B cell (primary cell): ENCODE data around the gene HS2ST1. TPM values are rescaled to one million over a fixed set of nuclear protein-coding genes. Genes with fewer than 3 reads are reported as not detected.

ENCODE experiments used
- ATAC-seq: fragments of 200-7000 bp; cut with Tn5 transposase; one replicate; pipeline ENCODE4 v1.10.0; 2021; ENCODE audit warnings: low read depth, mild to moderate bottlenecking, moderate number of reproducible peaks, moderate library complexity
- CTCF ChIA-PET: fragments of 350-600 bp; sonication (Branson Sonifier 250); formaldehyde crosslinking; loops from one replicate; lab custom pipeline; 2021; ENCODE audit warnings: antibody characterized with exemption, inconsistent platforms; lab: Charles Lee
- POLR2A ChIA-PET: fragments of 350-600 bp; sonication (Branson Sonifier 250); formaldehyde crosslinking; loops from one replicate; lab custom pipeline; 2021; ENCODE audit warnings: antibody characterized with exemption; lab: Charles Lee
- DNase-seq: peaks from one replicate; pipeline ENCODE4 v3.0.0; 2013
- H2AFZ ChIP-seq: 2 replicates; pipeline ENCODE4 v1.6.1; 2012; ENCODE audit warnings: mild to moderate bottlenecking, low read depth, low read length; ENCODE audit not compliant: insufficient read depth, poor library complexity, severe bottlenecking
- H3K27ac ChIP-seq, 2 donors: 1 replicate in 1 of 2; 2 replicates in 1 of 2; pipeline ENCODE4 v1.5.1; 2012 to 2013; ENCODE audit warnings: low read length in 2 of 2, mild to moderate bottlenecking in 2 of 2, moderate library complexity in 1 of 2
- H3K27me3 ChIP-seq, 4 experiments: fragments of 200-600 bp in 1 of 4; sonication (generic) in 1 of 4; replicated peaks in 1 of 4; 1 replicate in 2 of 4; 2 replicates in 2 of 4; pipeline versions ENCODE4 v1.6.1 to v1.7.0; 2013 to 2016; ENCODE audit warnings: low read length in 3 of 4, mild to moderate bottlenecking in 2 of 4, mixed read lengths in 1 of 4, moderate library complexity in 1 of 4; ENCODE audit not compliant: insufficient read depth in 4 of 4, control insufficient read depth in 3 of 4; ENCODE audit errors: control extremely low read depth in 1 of 4
- H3K36me3 ChIP-seq, 2 experiments: replicated peaks in 1 of 2; 1 replicate in 1 of 2; 2 replicates in 1 of 2; pipeline versions ENCODE4 v1.6.1 to v1.7.1; 2013; ENCODE audit warnings: low read length in 1 of 2; ENCODE audit not compliant: insufficient read depth in 2 of 2, control insufficient read depth in 1 of 2; ENCODE audit errors: control extremely low read depth in 1 of 2, extremely low read depth in 1 of 2
- H3K4me1 ChIP-seq, 2 donors: fragments of 200-600 bp in 1 of 2; sonication (generic) in 1 of 2; 1 replicate in 1 of 2; 2 replicates in 1 of 2; pipeline versions ENCODE4 v1.5.1 to v1.6.1; 2013 to 2017; ENCODE audit warnings: low read length in 2 of 2; ENCODE audit not compliant: control insufficient read depth in 2 of 2, insufficient read depth in 2 of 2
- H3K4me2 ChIP-seq: replicated peaks from 2 replicates; pipeline ENCODE3; 2012; ENCODE audit warnings: mild to moderate bottlenecking, low read depth, low read length; ENCODE audit not compliant: poor library complexity, severe bottlenecking
- H3K4me3 ChIP-seq, 5 experiments: fragments of 200-600 bp in 1 of 5; sonication (generic) in 1 of 5; 1 replicate in 3 of 5; 2 replicates in 2 of 5; pipeline versions ENCODE4 v1.5.1 to v1.7.0; 2011 to 2016; ENCODE audit warnings: low read length in 4 of 5, mild to moderate bottlenecking in 4 of 5, low read depth in 2 of 5, control low read depth in 1 of 5, moderate library complexity in 1 of 5; ENCODE audit not compliant: insufficient read depth in 1 of 5; ENCODE audit errors: control extremely low read depth in 1 of 5, extremely low read depth in 1 of 5
- H3K79me2 ChIP-seq: fragments of 200-600 bp; sonication (generic); one replicate; pipeline ENCODE4 v1.6.0; 2016; ENCODE audit warnings: low read length; ENCODE audit not compliant: control insufficient read depth, insufficient read depth
- H3K9ac ChIP-seq: fragments of 200-600 bp; sonication (generic); 2 replicates; pipeline ENCODE4 v1.6.1; 2017; ENCODE audit warnings: mild to moderate bottlenecking, low read length, moderate library complexity
- H3K9me3 ChIP-seq, 3 donors: one replicate each; pipeline versions ENCODE4 v1.6.1 to v1.7.1; 2013; ENCODE audit warnings: low read length in 2 of 3; ENCODE audit not compliant: control insufficient read depth in 2 of 3, insufficient read depth in 1 of 3; ENCODE audit errors: control extremely low read depth in 1 of 3
- H4K20me1 ChIP-seq: 2 replicates; pipeline ENCODE4 v1.6.0; 2012; ENCODE audit warnings: mild to moderate bottlenecking, low read length; ENCODE audit not compliant: insufficient read depth, control insufficient read depth, poor library complexity, severe bottlenecking
- H3K27ac Mint-ChIP-seq: one replicate; pipeline ENCODE4 v1.8.0; 2021; ENCODE audit warnings: mixed read lengths
- H3K27me3 Mint-ChIP-seq: one replicate; pipeline ENCODE4 v1.8.0; 2021; ENCODE audit warnings: mixed read lengths
- H3K4me1 Mint-ChIP-seq: one replicate; pipeline ENCODE4 v1.8.0; 2021; ENCODE audit warnings: mixed read lengths
- H3K4me3 Mint-ChIP-seq: one replicate; pipeline ENCODE4 v1.8.0; 2021; ENCODE audit warnings: mixed read lengths
- H3K9me3 Mint-ChIP-seq: one replicate; pipeline ENCODE4 v1.8.0; 2022; ENCODE audit warnings: mixed read lengths; ENCODE audit not compliant: insufficient read depth
- EZH2 ChIP-seq: IDR thresholded peaks from 2 replicates; pipeline ENCODE4 v1.6.1; 2012; ENCODE audit warnings: borderline replicate concordance, low read depth, mild to moderate bottlenecking, moderate library complexity, low read length; ENCODE audit not compliant: insufficient read depth, poor library complexity, severe bottlenecking
- whole genome bisulfite sequencing: methylation state at CpG from one replicate; pipeline ENCODE4 v1.1.5; 2013; ENCODE audit warnings: missing lambda C conversion rate; ENCODE audit not compliant: insufficient coverage; 5-methylcytosine and 5-hydroxymethylcytosine counted together
- intact Hi-C: fragments of 100-400 bp; cut with micrococcal nuclease; formaldehyde crosslinking; loops from one replicate; pipeline ENCODE4 v1.10.0; 2022
- polyA plus RNA-seq: library from polyadenylated mRNA; depleted of rRNA; stranded (reverse); fragments of >200 nt; gene quantifications from 2 replicates; pipeline ENCODE4 v1.2.3, GENCODE V29; 2012
- total RNA-seq, 2 donors: library from RNA; stranded (reverse); fragments of 120-200 nt in 1 of 2; gene quantifications; 1 replicate in 1 of 2; 2 replicates in 1 of 2; pipeline versions ENCODE4 v1.2.3 to v1.2.4, GENCODE V29; 2013 to 2022
- TF ChIP-seq, protein P1 (sequence below): fragments of 200-600 bp; IDR thresholded peaks from one replicate; pipeline ENCODE4 v1.8.0; 2022; ENCODE audit warnings: antibody characterized with exemption, mild to moderate bottlenecking

Gene HS2ST1
- total and polyA plus RNA-seq, 2 donors (not counting 1 experiment from before 2014, with no cell fraction given) = 3.0 to 16.9 TPM

DNA sequence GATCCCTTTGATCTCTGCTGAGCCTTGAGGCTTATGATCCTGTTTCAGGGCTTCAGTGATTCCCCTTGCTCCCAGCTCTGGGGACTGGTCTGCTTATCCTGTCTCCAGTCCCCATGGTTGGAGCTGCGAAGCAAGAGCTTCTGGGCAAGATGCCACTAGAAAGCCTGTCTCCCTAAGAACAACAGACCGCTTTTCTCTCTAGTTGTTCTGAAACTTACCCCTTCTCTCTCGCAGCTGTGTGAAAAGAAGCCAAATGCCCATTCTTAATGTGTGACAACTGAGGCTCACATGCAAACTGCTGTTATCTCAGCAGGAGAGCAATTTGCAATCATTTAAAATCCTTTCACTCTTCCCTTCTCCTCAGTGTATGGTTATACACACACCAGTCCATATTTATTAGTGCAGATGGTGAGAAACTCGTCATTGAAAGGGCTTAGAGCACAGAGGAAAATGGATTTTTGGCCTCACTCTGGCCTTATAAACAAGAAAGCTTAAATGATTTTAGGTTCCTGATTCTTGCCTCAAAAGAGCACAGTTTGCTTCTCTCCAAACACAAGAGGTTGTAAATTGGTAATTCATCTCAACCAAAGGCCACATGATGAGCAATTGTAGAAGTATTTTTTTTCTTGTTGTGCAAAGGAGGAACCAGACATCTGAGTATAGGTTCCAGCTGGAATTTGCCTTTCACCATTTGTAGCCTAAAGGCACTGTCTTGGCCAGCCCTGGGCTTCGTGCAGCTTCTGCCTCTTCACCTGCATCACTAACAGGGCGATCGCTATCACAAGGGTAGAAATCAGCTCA lies 235.0 kb downstream of the HS2ST1 start:
- no peak overlapping the region for H3K4me3 Mint-ChIP-seq
- H2AFZ ChIP-seq = no peak overlapping the region
- ChIA-PET CTCF (interaction anchor here (0.8 to 1.7 kb wide), 2 partner anchors 15 to 782 kb away, joined by 3 to 8 read pairs; no protein-coding TSS in a partner anchor), POLR2A (no interaction called here)
- H3K4me3 ChIP-seq = no peak overlapping the region
- ATAC-seq (no peak), DNase-seq (no peak)
- WGBS = 98% methylated on average over 6 of the region's 7 CpGs
- no peak for TF ChIP-seq EZH2
- TF ChIP-seq, protein P1, sequence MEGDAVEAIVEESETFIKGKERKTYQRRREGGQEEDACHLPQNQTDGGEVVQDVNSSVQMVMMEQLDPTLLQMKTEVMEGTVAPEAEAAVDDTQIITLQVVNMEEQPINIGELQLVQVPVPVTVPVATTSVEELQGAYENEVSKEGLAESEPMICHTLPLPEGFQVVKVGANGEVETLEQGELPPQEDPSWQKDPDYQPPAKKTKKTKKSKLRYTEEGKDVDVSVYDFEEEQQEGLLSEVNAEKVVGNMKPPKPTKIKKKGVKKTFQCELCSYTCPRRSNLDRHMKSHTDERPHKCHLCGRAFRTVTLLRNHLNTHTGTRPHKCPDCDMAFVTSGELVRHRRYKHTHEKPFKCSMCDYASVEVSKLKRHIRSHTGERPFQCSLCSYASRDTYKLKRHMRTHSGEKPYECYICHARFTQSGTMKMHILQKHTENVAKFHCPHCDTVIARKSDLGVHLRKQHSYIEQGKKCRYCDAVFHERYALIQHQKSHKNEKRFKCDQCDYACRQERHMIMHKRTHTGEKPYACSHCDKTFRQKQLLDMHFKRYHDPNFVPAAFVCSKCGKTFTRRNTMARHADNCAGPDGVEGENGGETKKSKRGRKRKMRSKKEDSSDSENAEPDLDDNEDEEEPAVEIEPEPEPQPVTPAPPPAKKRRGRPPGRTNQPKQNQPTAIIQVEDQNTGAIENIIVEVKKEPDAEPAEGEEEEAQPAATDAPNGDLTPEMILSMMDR = no peak
- H3K27ac Mint-ChIP-seq = no peak overlapping the region
- H3K9ac ChIP-seq = no peak overlapping the region
- intact Hi-C loops = no loop called here
- no peak overlapping the region for H3K4me2 ChIP-seq
- peaks cover 57% of the 10 kb centered on the region for H3K27me3 Mint-ChIP-seq
- no peaks in the 10 kb centered on the region for H3K9me3 Mint-ChIP-seq
- peaks cover 0 to 35% (median 18%) of the 10 kb centered on the region in 4 experiments for H3K27me3 ChIP-seq
- H3K4me1 Mint-ChIP-seq = peaks cover 14% of the 10 kb centered on the region
- H3K4me1 ChIP-seq = peaks cover 15 to 16% of the 10 kb centered on the region in 2 donors
- peaks cover 0 to 2% (median 0%) of the 10 kb centered on the region in 3 donors for H3K9me3 ChIP-seq
- H3K36me3 ChIP-seq = no peaks in the 10 kb centered on the region
- no peak overlapping the region for H3K27ac ChIP-seq
- H3K79me2 ChIP-seq = no peaks in the 10 kb centered on the region
- H4K20me1 ChIP-seq = no peaks in the 10 kb centered on the region

DNA sequence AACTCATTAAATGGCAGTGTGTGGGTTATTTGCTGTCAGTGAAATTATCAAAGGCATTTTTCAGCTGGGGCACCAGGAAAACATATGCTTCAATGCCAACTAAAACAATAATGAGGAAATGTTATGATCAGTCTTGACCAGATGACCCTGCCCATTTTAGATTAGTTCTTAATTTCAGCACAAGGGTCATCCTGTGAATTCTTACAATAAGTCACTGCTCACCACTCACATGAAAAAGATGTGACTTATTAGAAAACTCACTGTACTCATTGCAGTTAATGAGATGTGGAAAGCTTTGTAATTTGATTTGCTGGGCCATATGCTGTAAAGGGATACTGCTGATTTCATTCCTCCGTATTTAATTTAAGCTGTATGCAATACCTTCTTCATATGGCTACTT lies 235.7 kb downstream of the HS2ST1 start:
- no peak overlapping the region for H3K4me3 ChIP-seq
- ChIA-PET POLR2A (no interaction called here), CTCF (interaction anchor here (0.8 to 1.7 kb wide), 2 partner anchors 16 to 782 kb away, joined by 3 to 8 read pairs; no protein-coding TSS in a partner anchor)
- intact Hi-C loops = no loop called here
- peaks cover 52% of the 10 kb centered on the region for H3K27me3 Mint-ChIP-seq
- H3K27me3 ChIP-seq = peaks cover 0 to 35% (median 18%) of the 10 kb centered on the region in 4 experiments
- no peak overlapping the region for H3K4me3 Mint-ChIP-seq
- peaks cover 15 to 16% of the 10 kb centered on the region in 2 donors for H3K4me1 ChIP-seq
- H3K4me1 Mint-ChIP-seq = peaks cover 14% of the 10 kb centered on the region
- no peak overlapping the region for H3K4me2 ChIP-seq
- DNase-seq (no peak), ATAC-seq (no peak)
- H3K79me2 ChIP-seq = no peaks in the 10 kb centered on the region
- H3K9me3 ChIP-seq = peaks cover 0 to 2% (median 0%) of the 10 kb centered on the region in 3 donors
- H3K36me3 ChIP-seq = no peaks in the 10 kb centered on the region
- no peak overlapping the region for H3K27ac ChIP-seq
- TF ChIP-seq EZH2 = no peak
- TF ChIP-seq, protein P1 = no peak
- no peaks in the 10 kb centered on the region for H4K20me1 ChIP-seq
- no peak overlapping the region for H2AFZ ChIP-seq
- no peaks in the 10 kb centered on the region for H3K9me3 Mint-ChIP-seq
- no peak overlapping the region for H3K9ac ChIP-seq
- no peak overlapping the region for H3K27ac Mint-ChIP-seq
- no CpG with 5 or more reads among the region's 1 CpG for WGBS
